ENCODE results near the gene MYL12B.

DNA sequence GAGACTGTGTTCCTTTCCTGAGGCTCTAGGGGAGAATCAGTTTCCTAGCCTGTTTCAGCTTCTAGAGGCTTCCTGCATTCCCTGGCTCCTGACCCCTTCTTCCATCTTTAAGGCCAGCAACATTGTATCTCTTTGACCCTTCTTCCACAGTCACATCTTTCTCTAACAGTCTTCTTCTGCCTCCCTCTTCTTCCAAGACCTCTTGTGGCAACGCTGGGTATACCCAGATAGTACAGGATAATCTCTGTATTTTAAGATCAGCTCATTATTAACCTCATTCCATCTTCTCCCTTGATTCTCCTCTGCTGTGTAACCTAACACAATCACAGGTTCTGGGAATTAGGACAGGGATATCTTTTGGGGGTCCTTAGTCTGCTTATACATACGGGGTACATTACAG lies 23.2 kb upstream of the MYL12B start:
- TF ChIP-seq POLR2A (IDR thresholded peaks at IDR 0.05) (no peak), CTCF (IDR thresholded peaks at IDR 0.05) (no peak)
